ENCODE results near the gene HSD17B7.

Gene HSD17B7

GRCh38 chr1:162854245-162854882, 63.9 kb downstream of the HSD17B7 start:
- in situ Hi-C loops (cut with MboI; ENCODE audit: low sequenced_read_pairs), result no loop called here

- in situ Hi-C loops (cut with MboI; ENCODE audit: low sequenced_read_pairs), result no loop called here
Observed at GRCh38 chr1:162855461-162856150, 65.1 kb downstream of the HSD17B7 start.

GRCh38 chr1:162856260-162856659, 65.8 kb downstream of the HSD17B7 start:
- in situ Hi-C loops (cut with MboI; ENCODE audit: low sequenced_read_pairs), result no loop called here

- in situ Hi-C loops (cut with MboI; ENCODE audit: low sequenced_read_pairs), result no loop called here
Observed at GRCh38 chr1:162857850-162858249, 67.3 kb downstream of the HSD17B7 start.

- in situ Hi-C loops (cut with MboI; ENCODE audit: low sequenced_read_pairs), result no loop called here
Observed at GRCh38 chr1:162859191-162859590, 68.7 kb downstream of the HSD17B7 start.

GRCh38 chr1:162861101-162861500, 70.6 kb downstream of the HSD17B7 start, which contains the start of gene CCDC190:
Gene CCDC190, minus strand, starts transcription at chr1:162861175. Its CDS starts 1,529 bp downstream, at chr1:162859646.
- in situ Hi-C loops (cut with MboI; ENCODE audit: low sequenced_read_pairs), result no loop called here

GRCh38 chr1:162861625-162862024, 71.1 kb downstream of the HSD17B7 start:
- in situ Hi-C loops (cut with MboI; ENCODE audit: low sequenced_read_pairs), result no loop called here
